Measurements from ENCODE around the gene NARS2.

NARS2 gene

GRCh38 chr11:78451371-78452150 lies 123.1 kb downstream of the NARS2 start:
- no peak overlapping the region for H3K4me3 ChIP-seq (ENCODE audit: low read length)
- TF ChIP-seq CTCF (IDR thresholded peaks at IDR 0.05; ENCODE audit: low read depth, low read length, poor library complexity, severe bottlenecking) (no peak), EZH2phosphoT487 (IDR thresholded peaks at IDR 0.05; ENCODE audit: borderline replicate concordance, low read length) (no peak)
- peaks cover under 1% of the 10 kb centered on the region; the same call in 1 of the 2 replicates for H3K36me3 ChIP-seq (ENCODE audit: control insufficient read depth, low read length)
- no peak overlapping the region for H3K27ac ChIP-seq (ENCODE audit: low read depth, low read length)
- no peaks in the 10 kb centered on the region for H3K4me1 ChIP-seq (ENCODE audit: control insufficient read depth, low read length)
- no peaks in the 10 kb centered on the region for H3F3A ChIP-seq (ENCODE audit: control insufficient read depth, insufficient read depth)
- H4K20me1 ChIP-seq (ENCODE audit: control insufficient read depth, insufficient read depth, low read depth, low read length): no peaks in the 10 kb centered on the region
- H3K4me2 ChIP-seq (ENCODE audit: low read length): no peak overlapping the region
- no peaks in the 10 kb centered on the region for H3K79me2 ChIP-seq (ENCODE audit: control insufficient read depth, low read length)
- H3K9me3 ChIP-seq (ENCODE audit: control insufficient read depth, insufficient read depth, low read length): no peaks in the 10 kb centered on the region
- no peaks in the 10 kb centered on the region for H3K27me3 ChIP-seq (ENCODE audit: control insufficient read depth, low read length)
- H3K9me2 ChIP-seq (replicated peaks; ENCODE audit: control insufficient read depth, low read length): no peaks in the 10 kb centered on the region

GRCh38 chr11:78450866-78451265 lies 123.8 kb downstream of the NARS2 start:
- H3K9me3 ChIP-seq (ENCODE audit: control insufficient read depth, insufficient read depth, low read length): no peaks in the 10 kb centered on the region
- TF ChIP-seq EZH2phosphoT487 (IDR thresholded peaks at IDR 0.05; ENCODE audit: borderline replicate concordance, low read length) (no peak), CTCF (IDR thresholded peaks at IDR 0.05; ENCODE audit: low read depth, low read length, poor library complexity, severe bottlenecking) (no peak)
- H3F3A ChIP-seq (ENCODE audit: control insufficient read depth, insufficient read depth): no peaks in the 10 kb centered on the region
- no peaks in the 10 kb centered on the region for H4K20me1 ChIP-seq (ENCODE audit: control insufficient read depth, insufficient read depth, low read depth, low read length)
- H3K27ac ChIP-seq (ENCODE audit: low read depth, low read length): no peak overlapping the region
- H3K4me3 ChIP-seq (ENCODE audit: low read length): no peak overlapping the region
- no peaks in the 10 kb centered on the region for H3K79me2 ChIP-seq (ENCODE audit: control insufficient read depth, low read length)
- no peaks in the 10 kb centered on the region for H3K36me3 ChIP-seq (ENCODE audit: control insufficient read depth, low read length)
- no peak overlapping the region for H3K4me2 ChIP-seq (ENCODE audit: low read length)
- H3K9me2 ChIP-seq (replicated peaks; ENCODE audit: control insufficient read depth, low read length): no peaks in the 10 kb centered on the region
- no peaks in the 10 kb centered on the region for H3K27me3 ChIP-seq (ENCODE audit: control insufficient read depth, low read length)
- H3K4me1 ChIP-seq (ENCODE audit: control insufficient read depth, low read length): no peaks in the 10 kb centered on the region

GRCh38 chr11:78449866-78450265 lies 124.8 kb downstream of the NARS2 start:
- Histone ChIP-seq H3K4me1 (ENCODE audit: control insufficient read depth, low read length) (no peaks in the 10 kb centered on the region), H3F3A (ENCODE audit: control insufficient read depth, insufficient read depth) (no peaks in the 10 kb centered on the region), H4K20me1 (ENCODE audit: control insufficient read depth, insufficient read depth, low read depth, low read length) (no peaks in the 10 kb centered on the region), H3K27ac (ENCODE audit: low read depth, low read length) (no peak overlapping the region), H3K36me3 (ENCODE audit: control insufficient read depth, low read length) (no peaks in the 10 kb centered on the region), H3K79me2 (ENCODE audit: control insufficient read depth, low read length) (no peaks in the 10 kb centered on the region), H3K4me2 (ENCODE audit: low read length) (no peak overlapping the region), H3K9me3 (ENCODE audit: control insufficient read depth, insufficient read depth, low read length) (no peaks in the 10 kb centered on the region), H3K9me2 (replicated peaks; ENCODE audit: control insufficient read depth, low read length) (no peaks in the 10 kb centered on the region), H3K4me3 (ENCODE audit: low read length) (no peak overlapping the region), H3K27me3 (ENCODE audit: control insufficient read depth, low read length) (no peaks in the 10 kb centered on the region)
- TF ChIP-seq CTCF (IDR thresholded peaks at IDR 0.05; ENCODE audit: low read depth, low read length, poor library complexity, severe bottlenecking): no peak
- no peak for TF ChIP-seq EZH2phosphoT487 (IDR thresholded peaks at IDR 0.05; ENCODE audit: borderline replicate concordance, low read length)
